ENCODE measurements around the gene CRADD.

- TF ChIP-seq CTCF (IDR thresholded peaks at IDR 0.05) (no peak), EP300 (IDR thresholded peaks at IDR 0.05) (no peak)
Measured at GRCh38 chr12:93706387-93706786, 29.2 kb downstream of the CRADD start.
